ENCODE data around the gene ABLIM3.

DNA sequence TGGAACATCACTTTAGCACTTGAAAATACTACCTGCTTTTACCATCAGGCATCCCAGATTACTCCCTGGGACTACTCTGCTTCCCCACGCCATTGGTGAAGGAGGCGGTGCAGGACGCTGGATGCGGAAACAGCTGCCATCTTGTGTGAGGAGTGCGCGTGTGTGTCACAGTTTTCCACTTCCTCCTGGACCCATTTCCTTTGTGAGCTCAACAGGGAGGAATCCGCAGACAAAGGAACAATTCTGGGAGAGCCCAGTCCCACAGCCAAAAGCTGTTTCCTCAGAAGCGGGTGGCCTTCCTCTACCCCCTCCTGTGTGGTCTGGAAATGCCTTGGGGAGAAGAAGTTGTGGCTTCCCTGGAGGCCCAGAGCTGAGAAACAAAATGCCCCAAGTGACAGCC is 147.1 kb downstream of the ABLIM3 start:
- TF ChIP-seq, protein P1, sequence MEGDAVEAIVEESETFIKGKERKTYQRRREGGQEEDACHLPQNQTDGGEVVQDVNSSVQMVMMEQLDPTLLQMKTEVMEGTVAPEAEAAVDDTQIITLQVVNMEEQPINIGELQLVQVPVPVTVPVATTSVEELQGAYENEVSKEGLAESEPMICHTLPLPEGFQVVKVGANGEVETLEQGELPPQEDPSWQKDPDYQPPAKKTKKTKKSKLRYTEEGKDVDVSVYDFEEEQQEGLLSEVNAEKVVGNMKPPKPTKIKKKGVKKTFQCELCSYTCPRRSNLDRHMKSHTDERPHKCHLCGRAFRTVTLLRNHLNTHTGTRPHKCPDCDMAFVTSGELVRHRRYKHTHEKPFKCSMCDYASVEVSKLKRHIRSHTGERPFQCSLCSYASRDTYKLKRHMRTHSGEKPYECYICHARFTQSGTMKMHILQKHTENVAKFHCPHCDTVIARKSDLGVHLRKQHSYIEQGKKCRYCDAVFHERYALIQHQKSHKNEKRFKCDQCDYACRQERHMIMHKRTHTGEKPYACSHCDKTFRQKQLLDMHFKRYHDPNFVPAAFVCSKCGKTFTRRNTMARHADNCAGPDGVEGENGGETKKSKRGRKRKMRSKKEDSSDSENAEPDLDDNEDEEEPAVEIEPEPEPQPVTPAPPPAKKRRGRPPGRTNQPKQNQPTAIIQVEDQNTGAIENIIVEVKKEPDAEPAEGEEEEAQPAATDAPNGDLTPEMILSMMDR (conservative IDR thresholded peaks at IDR 0.05): no peak
- TF ChIP-seq EZH2 (IDR thresholded peaks at IDR 0.05; ENCODE audit: low read depth): no peak
